Stimulated activated CD8-positive, alpha-beta memory T cell treated with anti-CD3 and anti-CD28 coated beads, Interleukin-12 subunit alpha, Interleukin-12 subunit beta, amount 100 ng/mL, for 4 hours (primary cell): ENCODE results near the gene CCT3.

ENCODE experiments used
- DNase-seq: peaks from one replicate; pipeline ENCODE4 v3.0.0-alpha.2; 2020; ENCODE audit warnings: low read depth

The CCT3 gene

GRCh38 chr1:156281693-156282478 lies 56.2 kb downstream of the CCT3 start:
- no peak for DNase-seq

GRCh38 chr1:156281281-156281680 lies 56.8 kb downstream of the CCT3 start:
- DNase-seq = peak; percentile 23

- DNase-seq = no peak
These were observed 58.3 kb downstream of the CCT3 start for GRCh38 chr1:156279837-156280236.

- DNase-seq = no peak
These were observed 61.1 kb downstream of the CCT3 start for GRCh38 chr1:156276966-156277381.

- DNase-seq = no peak
These were observed 61.6 kb downstream of the CCT3 start for GRCh38 chr1:156276532-156276931.

- no peak for DNase-seq
These were observed 67.8 kb downstream of the CCT3 start for GRCh38 chr1:156270314-156270713.

- no peak for DNase-seq
These were observed 69.8 kb downstream of the CCT3 start for GRCh38 chr1:156268336-156268735.

- DNase-seq = no peak
These were observed 72.0 kb downstream of the CCT3 start for GRCh38 chr1:156266051-156266450.

GRCh38 chr1:156263288-156263655 lies 74.8 kb downstream of the CCT3 start:
- DNase-seq = no peak

GRCh38 chr1:156262461-156263287 lies 75.4 kb downstream of the CCT3 start:
- no peak for DNase-seq

GRCh38 chr1:156260896-156261295 lies 77.2 kb downstream of the CCT3 start:
- DNase-seq = no peak

GRCh38 chr1:156259805-156260204 lies 78.3 kb downstream of the CCT3 start:
- DNase-seq = no peak
